T-helper 1 cell (primary cell): Measurements from ENCODE around the gene CDC42.

Source experiments
- DNase-seq, 5 donors: peaks; one replicate each; pipeline ENCODE4 v3.0.0-alpha.2; 2012 to 2020

The CDC42 gene

GRCh38 chr1:22111115-22111514 lies 58.6 kb downstream of the CDC42 start:
- DNase-seq: no peak

- DNase-seq: no peak
Observed at GRCh38 chr1:22111620-22112019, 59.1 kb downstream of the CDC42 start.

GRCh38 chr1:22112554-22112953 lies 60.0 kb downstream of the CDC42 start:
- DNase-seq: no peak

- DNase-seq: no peak
Observed at GRCh38 chr1:22114083-22115012, 61.8 kb downstream of the CDC42 start.

- DNase-seq: no peak
Observed at GRCh38 chr1:22115286-22115685, 62.8 kb downstream of the CDC42 start.

GRCh38 chr1:22117238-22117637 lies 64.7 kb downstream of the CDC42 start:
- DNase-seq: no peak

GRCh38 chr1:22117851-22118250 lies 65.3 kb downstream of the CDC42 start:
- DNase-seq: no peak

GRCh38 chr1:22118291-22118992 lies 65.9 kb downstream of the CDC42 start:
- no peak for DNase-seq

GRCh38 chr1:22119626-22120468 lies 67.3 kb downstream of the CDC42 start:
- DNase-seq: no peak

GRCh38 chr1:22120469-22120790 lies 67.9 kb downstream of the CDC42 start:
- DNase-seq: no peak

- no peak for DNase-seq
Observed at GRCh38 chr1:22121421-22121911, 69.0 kb downstream of the CDC42 start.

GRCh38 chr1:22122273-22123070 lies 70.0 kb downstream of the CDC42 start:
- no peak for DNase-seq

GRCh38 chr1:22123071-22123390 lies 70.5 kb downstream of the CDC42 start:
- DNase-seq: no peak

GRCh38 chr1:22123901-22124404 lies 71.4 kb downstream of the CDC42 start:
- no peak for DNase-seq

- DNase-seq: no peak
Observed at GRCh38 chr1:22124592-22125229, 72.2 kb downstream of the CDC42 start.

GRCh38 chr1:22126531-22126930 lies 74.0 kb downstream of the CDC42 start:
- DNase-seq: no peak

GRCh38 chr1:22127248-22127647 lies 74.7 kb downstream of the CDC42 start:
- DNase-seq: no peak

- no peak for DNase-seq
Observed at GRCh38 chr1:22127731-22128130, 75.2 kb downstream of the CDC42 start.

- DNase-seq: no peak
Observed at GRCh38 chr1:22128392-22128791, 75.9 kb downstream of the CDC42 start.

GRCh38 chr1:22129501-22130117 lies 77.1 kb downstream of the CDC42 start:
- DNase-seq: no peak

- no peak for DNase-seq
Observed at GRCh38 chr1:22131062-22131461, 78.6 kb downstream of the CDC42 start.
